GM21737 (cell line): ENCODE results near the gene GAS7.

ENCODE experiments used
- ATAC-seq: cut with Tn5 transposase; IDR thresholded peaks from one replicate; pipeline ENCODE4 v1.9.1; 2021; ENCODE audit warnings: mild to moderate bottlenecking, moderate library complexity; ENCODE audit not compliant: unreplicated experiment

Gene GAS7

DNA sequence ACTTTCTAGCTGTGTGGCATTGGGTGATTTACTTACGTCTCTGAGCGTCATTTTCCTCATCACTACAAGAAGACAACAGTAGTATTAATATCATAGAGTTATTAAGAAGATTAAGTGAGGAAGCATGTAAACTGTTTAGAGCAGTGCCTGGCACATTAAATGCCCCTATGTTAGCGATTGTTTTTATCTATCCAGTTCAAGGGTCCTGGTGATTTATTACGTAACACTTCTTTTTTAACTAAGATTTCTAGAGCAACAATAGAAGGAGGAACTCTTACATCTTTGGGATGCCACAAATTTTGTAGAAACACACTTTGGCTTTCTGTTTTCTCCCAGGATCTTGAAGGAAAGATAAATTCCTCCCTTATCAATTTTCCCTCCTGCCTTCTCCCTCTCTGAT lies 3.3 kb upstream of the GAS7 start:
- no peak for ATAC-seq

- ATAC-seq, result no peak
Observed at GRCh38 chr17:10200645-10201044, 2.2 kb upstream of the GAS7 start.

DNA sequence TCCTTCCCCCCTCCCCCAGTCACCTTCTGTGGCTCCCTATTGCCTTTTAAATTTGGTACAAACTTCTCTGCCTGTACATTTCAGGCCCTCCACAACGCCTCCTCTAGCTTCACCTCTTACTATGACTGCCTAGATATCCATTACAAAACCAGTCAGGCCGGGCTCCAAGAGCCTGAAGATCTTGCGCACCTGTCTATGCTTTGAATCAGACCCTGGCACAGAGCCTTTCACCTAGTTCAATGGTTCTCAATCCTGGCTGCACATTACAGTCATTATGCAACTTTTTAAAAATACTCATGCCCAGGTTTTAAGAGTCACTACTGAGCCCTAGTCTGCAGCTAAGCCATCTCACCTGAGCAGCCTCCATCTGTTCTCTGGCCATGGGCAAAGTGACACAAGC lies 1.6 kb upstream of the GAS7 start:
- no peak for ATAC-seq

- ATAC-seq, result no peak
Observed at GRCh38 chr17:10197721-10198508, 491 bp downstream of the GAS7 start.

GRCh38 chr17:10197362-10197720 lies 1.1 kb downstream of the GAS7 start:
- no peak for ATAC-seq

DNA sequence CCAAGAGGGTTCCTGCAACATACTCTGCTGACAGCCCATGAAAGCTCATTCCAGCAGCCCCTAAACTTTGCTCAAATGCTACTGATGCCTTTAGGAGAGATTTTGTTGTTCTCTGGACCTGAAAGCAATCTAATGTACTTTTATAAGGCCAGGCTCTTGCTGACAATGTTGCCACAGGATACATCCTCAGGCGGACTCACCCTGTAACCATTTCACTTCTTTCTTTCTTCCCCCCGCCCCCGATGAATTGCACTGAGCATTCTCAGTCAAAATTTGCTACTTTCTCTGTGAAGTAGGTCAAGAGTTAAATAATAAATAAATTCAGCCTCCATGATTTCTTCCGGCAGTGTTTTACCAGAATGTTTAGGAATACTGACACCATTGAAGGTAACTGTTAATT lies 1.5 kb downstream of the GAS7 start:
- ATAC-seq, result no peak

DNA sequence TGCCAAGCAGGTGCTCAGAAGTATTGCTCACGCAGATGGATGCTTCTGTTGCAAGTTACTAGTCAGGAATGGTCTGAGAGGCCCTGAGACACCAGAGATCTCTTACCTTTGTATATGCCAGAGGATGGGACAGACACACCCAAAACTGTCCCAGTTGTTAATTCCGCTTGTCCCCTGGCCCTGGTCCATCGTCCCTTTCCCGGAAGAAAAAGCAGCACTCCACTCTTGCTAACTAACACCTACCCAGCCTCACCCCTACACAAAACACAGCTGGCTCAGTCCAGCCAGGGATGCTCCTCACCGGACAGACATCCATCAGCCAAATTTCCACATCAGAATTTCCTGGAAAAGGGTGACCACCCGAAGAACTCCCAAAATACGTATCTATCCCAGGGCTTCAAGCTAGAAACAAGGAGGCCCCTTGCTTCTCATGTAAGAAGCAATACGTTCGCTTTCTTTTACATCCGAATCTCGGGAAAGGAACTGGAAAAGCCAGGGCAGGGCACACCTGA lies 2.0 kb downstream of the GAS7 start:
- ATAC-seq, result no peak

DNA sequence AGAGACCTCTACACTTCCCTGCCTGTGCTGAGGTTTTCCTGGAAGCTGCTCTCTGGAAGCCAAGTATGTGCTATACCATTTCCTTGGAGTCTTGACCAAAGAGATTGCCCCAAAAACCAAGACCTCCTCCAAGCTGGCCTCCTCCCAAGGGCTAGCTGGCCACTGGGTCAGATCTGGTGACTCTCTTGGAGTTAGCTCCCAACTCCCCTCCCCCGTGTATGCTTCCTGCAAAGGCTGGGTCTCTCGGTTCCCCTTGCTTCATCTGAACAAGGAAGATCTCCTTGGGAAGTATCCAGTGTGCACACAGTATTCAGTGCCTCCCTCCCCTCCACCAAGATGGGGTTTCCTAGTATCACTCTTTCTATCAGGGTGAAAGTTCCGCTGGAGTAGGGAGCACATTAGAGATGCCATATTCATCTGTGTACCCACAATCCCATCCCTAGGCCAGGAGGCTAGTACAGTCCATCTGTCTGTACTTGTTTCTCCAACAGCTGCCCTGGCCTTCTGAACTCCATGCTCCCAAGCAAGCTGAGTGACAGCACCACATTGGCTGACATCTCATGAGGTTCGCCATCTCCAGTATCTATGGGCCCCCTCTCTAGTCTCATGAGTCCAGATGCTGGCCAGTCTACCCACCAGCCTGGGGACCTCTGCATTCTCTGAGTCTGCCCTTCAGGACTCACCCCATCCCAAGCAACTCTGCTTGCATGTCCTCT lies 3.2 kb downstream of the GAS7 start:
- ATAC-seq, result no peak

GRCh38 chr17:10193632-10194031 lies 4.8 kb downstream of the GAS7 start:
- no peak for ATAC-seq

DNA sequence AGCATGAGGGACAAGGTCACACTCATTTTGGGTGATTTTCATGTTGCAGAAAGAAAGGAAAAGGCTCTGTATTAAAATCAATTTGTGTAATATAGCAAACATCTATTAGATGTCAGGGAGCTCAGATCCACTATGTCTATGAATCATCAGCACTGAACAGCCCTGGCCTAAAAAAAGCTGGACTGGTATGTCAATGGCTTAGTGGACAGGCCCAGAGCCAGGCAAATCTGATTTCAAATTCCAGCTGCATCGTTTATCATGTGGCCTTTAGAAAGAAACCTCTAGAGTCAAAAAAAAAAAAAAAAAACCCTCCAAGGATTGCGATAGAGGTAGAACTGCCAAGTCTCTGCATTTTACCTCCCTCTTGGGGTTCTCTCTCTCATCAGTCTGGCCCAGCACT lies 5.4 kb downstream of the GAS7 start:
- no peak for ATAC-seq

DNA sequence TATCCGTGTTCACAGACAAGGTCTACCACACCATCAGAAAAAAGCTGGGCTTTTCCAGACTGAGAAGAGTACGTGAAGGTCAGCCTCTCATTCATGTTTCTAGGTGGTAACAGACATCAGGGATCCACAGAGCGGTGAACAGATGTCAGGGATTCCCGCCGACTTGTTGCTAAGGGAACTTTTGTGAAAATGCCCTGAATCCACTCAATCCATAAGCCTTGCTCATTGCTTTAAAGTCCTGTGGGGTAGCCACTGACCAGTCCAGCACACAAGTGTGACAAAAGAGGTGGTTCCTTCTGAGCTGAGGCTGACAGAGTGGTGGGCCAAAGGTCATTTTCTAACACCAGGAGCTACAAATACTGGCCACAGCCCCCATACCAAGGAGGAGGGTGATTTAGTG lies 5.9 kb downstream of the GAS7 start:
- ATAC-seq, result no peak

DNA sequence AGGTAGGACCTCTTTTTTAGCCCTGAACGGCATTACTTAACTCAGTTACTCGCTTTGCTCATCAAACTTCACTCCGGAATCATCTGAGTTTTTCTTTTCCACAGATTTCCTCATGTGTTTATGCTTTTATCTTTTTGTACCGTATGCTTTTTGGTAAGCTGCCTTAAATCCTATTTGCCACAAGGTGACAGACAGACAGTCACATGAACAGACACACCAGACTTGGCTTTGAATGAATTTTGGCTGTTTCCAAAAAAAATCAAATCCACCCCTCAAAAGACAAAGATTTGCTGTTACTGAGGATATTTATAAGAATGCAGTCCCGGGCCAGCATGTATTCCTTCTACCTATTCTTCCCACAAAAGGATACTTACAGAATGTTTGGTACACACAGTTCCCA lies 10.9 kb downstream of the GAS7 start:
- ATAC-seq, result no peak

DNA sequence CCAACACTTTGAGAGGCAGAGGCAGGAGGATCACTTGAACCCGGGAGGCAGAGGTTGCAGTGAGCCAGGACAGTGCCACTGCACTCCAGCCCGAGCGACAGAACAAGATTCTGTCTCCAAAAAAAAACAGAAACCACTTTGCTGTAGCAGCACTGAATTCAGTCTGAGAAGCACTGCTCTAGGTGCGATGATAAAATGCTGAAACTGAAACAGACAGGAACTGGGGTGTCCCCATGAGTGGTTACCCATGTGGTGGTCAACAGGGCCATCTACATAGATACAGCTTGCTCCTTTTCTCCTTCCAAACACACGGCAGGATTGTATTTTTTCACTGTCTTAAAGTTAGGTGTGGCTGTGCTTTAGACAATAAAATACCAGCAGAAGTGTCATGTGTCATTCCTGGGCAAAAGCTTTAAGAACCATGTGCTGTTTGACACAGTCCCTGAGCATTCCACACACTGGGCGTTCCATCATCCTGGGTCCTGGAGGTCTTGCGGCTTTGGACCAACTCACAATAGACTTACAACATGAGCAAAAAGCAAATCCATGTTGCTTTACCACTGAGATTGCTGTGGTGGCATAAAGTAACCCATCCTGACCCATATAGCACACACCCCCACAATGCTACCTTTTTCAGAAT lies 11.5 kb downstream of the GAS7 start:
- ATAC-seq, result no peak

- ATAC-seq, result no peak
Observed at GRCh38 chr17:10183931-10184930, 14.2 kb downstream of the GAS7 start.

DNA sequence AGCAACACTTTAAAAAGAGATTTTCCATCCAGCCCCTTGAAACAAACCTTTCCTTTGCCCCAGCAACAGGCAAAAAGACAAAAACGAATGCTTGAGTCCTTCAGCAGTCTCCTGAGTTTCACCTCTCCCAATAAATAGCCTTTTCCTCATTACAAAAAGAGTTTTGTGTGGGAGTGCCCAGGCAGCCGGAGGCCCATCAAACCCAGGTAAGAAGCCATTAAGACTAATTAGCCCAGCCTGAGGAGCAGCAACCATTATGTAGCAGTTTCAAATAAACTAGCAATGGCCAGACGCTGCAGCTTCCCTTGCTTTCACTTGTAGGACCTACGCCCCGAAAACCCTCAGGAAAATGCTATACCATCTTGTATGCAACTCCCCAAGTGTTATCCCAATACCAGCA lies 15.6 kb downstream of the GAS7 start:
- no peak for ATAC-seq

GRCh38 chr17:10178506-10178991 lies 19.9 kb downstream of the GAS7 start:
- ATAC-seq, result no peak

DNA sequence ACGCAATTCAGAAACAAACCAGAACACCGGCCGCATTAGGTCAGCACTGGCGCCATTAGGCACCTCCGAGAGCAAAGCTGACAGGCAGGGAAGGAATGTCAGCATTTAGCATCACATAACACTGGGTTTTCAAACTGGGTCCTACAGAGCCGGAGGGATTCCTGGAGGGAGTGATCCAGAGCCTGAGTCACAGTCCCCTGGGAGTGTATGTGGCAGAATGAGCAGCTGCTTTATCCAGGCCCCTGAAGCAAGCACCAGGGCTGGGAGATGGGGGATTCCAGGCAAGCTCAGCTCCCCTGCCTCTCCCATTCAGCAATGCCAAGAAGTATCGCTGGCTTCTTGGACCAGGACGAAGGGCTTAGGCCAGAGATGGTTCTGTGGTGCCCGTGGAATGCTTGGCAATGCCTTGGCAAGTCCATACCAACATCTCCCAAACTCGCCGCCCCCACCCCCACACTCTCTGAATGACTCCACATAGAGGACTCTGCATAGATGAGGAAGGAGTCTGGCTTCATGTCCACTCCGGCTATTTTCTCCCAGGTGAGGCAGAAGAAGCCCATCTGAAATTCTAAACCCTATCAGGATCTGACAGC lies 20.4 kb downstream of the GAS7 start:
- no peak for ATAC-seq

DNA sequence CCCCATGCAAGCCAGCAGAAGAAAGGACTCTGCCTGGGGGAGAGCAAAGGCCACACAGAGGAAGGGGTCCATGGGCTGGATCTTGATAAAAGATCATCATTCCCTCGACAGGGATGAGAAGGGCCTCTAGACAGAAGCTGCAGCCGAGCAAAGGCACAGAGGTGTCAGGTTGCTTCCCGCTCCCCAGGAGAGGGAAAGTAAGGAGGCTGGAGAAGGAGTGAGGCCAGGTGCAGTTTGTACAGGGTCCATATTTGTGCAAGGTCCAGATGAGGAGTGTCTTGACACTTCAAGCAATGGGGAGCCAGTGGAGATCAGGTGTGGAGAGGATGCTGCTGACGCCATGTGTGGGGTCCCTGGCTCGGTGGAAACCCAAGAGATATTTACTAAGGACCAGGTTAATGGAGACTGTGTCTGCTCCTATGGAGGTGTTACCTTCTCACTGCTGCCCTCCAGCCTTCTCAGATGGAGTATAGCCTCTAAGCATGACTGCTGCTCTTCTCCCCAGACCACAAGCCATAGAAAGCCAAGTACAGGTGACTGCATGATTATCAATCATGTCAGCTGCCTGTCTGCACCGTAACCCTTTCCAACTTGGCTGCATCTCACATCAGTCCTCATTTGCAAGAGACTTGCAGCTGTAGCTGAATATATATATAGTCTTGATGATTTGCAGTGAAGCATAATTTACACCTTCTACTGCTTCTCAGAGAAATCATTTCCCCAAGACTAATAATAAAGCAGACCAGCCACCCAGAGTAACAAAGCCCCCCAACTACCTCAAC lies 21.1 kb downstream of the GAS7 start:
- no peak for ATAC-seq

DNA sequence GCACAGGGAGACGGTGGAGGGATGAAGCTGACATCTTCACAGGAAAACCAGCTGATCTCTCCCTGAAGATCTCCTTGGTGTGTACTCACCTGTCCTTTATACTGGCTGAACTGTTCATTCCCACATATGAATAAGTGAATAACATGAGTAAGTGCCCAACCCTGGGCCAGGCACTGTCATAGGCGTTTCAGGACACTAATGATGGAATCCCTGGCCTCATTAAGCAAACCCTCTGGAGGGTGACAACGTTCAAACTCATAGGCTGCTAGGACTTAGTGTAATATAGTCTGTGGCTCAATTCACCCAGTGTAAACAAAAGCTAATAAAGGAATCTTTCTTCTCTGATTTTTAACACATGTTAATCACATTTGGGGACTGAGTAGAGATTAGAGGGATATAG lies 24.5 kb downstream of the GAS7 start:
- ATAC-seq, result no peak
